Astrocyte of the cerebellum (primary cell): ENCODE results near the gene SFI1.

Source experiments
- DNase-seq: peaks from one replicate; pipeline ENCODE4 v3.0.0-alpha.2; 2011; ENCODE audit warnings: low read depth
- H3K4me3 ChIP-seq: 2 replicates; pipeline ENCODE4 v1.5.1; 2011; ENCODE audit warnings: mild to moderate bottlenecking, low read depth, low read length, moderate library complexity
- in situ Hi-C: cut with HindIII; loops from 2 replicates; pipeline ENCODE4 v1.10.0; 2017; ENCODE audit warnings: low sequenced_read_pairs
- TF ChIP-seq, protein P1 (sequence below): IDR thresholded peaks from 2 replicates; pipeline ENCODE4 v1.5.1; 2012; ENCODE audit warnings: low read length, low read depth, moderate library complexity, mild to moderate bottlenecking; ENCODE audit errors: missing control alignments

Gene SFI1

DNA sequence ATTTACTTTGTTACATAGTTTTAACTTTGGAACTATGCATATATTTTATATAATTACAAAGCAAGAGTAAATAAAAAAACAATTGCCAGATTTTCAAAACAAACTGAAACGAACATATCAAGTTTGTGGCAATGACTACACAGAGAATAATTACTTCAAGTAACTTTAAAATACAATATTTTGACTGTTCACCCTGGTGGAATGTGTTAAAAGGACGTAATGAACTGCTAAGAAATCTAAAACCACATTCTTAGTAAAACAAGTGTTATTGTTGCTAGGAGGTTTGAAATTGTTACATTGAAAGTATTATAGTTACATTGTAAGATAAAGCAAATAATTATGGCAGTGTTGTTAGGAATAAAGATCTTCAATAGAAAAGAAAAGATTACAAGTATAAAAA lies 71.4 kb downstream of the SFI1 start:
- TF ChIP-seq, protein P1, sequence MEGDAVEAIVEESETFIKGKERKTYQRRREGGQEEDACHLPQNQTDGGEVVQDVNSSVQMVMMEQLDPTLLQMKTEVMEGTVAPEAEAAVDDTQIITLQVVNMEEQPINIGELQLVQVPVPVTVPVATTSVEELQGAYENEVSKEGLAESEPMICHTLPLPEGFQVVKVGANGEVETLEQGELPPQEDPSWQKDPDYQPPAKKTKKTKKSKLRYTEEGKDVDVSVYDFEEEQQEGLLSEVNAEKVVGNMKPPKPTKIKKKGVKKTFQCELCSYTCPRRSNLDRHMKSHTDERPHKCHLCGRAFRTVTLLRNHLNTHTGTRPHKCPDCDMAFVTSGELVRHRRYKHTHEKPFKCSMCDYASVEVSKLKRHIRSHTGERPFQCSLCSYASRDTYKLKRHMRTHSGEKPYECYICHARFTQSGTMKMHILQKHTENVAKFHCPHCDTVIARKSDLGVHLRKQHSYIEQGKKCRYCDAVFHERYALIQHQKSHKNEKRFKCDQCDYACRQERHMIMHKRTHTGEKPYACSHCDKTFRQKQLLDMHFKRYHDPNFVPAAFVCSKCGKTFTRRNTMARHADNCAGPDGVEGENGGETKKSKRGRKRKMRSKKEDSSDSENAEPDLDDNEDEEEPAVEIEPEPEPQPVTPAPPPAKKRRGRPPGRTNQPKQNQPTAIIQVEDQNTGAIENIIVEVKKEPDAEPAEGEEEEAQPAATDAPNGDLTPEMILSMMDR, result no peak
- no peak for DNase-seq
- in situ Hi-C loops, result no loop called here
- H3K4me3 ChIP-seq, result no peak overlapping the region

DNA sequence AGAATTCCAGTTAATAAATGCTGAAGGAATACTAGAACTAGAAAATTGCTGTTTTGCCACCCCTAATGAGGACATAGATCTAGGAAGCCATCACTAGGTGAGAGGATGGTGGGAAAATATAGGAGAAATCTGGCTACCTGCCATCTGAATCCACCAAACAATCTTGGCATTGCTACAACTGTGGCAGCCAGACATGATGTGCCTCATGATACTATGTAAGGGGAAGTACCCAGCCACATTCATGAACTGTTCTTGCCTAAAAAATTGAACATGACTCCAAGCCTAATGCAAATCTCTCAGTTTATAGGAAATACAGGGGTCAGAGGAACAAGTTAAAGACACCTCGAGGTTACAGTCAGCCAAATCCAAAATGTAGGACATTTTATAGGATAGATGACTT lies 72.8 kb downstream of the SFI1 start:
- DNase-seq, result no peak
- in situ Hi-C loops, result no loop called here
- no peak overlapping the region for H3K4me3 ChIP-seq
- TF ChIP-seq, protein P1, result no peak

DNA sequence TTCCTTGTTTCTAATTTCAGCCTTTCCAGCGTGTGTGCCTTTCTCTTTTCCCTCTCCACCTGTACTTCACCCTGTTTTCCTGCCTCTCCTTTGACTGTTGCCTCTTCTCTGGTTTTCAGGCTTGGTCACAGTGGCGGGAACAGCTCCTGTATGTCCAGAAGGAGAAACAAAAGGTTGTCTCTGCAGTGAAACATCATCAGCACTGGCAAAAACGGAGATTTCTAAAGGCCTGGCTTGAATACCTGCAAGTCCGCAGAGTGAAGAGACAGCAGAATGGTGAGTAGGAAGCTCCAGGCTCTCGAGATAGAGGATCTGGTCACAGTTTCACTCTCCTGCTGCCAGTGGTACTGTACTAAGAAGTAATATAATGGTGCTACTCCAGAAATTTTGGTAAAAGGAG lies 76.6 kb downstream of the SFI1 start:
- TF ChIP-seq, protein P1, result no peak
- H3K4me3 ChIP-seq, result no peak overlapping the region
- in situ Hi-C loops, result no loop called here
- no peak for DNase-seq

DNA sequence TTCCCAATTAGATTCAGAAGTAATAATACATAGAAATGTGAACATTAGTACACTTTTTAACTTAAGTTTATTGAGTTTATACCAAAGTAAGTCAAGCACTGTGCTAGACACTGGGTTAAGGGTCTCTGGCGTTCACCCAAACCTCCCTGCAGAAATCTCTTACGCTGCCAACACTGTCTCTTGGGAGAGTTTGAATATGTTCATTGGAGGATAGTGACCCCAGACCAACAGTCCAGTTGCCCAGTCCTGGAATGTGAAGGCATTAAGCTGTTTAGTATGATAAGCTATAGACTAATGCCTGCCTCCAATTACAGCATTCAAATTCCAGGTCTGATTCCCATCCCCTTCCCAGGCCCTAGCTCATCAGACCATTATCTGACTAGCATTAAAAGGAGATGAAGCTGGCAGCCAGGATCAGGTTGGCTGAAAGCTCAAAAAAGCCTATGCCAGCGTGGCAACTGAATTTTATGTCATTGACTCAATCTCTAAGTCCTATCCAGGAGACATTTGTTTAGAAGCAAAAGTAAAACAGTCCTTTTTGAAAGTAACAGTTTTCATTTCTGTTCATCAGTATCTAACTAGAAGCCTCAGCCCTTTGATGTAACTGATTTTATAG lies 77.8 kb downstream of the SFI1 start:
- TF ChIP-seq, protein P1, result no peak
- in situ Hi-C loops, result no loop called here
- no peak overlapping the region for H3K4me3 ChIP-seq
- no peak for DNase-seq

DNA sequence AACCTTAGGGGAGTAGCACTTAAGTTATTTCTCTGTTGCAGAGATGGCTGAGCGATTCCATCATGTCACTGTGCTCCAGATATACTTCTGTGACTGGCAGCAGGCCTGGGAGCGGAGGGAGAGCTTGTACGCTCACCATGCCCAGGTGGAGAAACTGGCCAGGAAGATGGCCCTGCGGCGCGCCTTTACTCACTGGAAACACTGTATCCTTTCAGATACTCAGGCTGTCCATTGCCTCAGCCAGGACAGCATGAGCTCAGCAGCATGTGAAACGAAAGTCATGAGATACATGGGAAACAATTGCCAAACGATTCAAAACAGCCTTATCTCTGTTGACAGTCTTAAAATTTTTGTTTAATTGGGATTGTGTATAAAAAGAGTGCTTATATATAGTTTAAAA lies 78.9 kb downstream of the SFI1 start:
- TF ChIP-seq, protein P1, result no peak
- in situ Hi-C loops, result no loop called here
- DNase-seq, result no peak
- H3K4me3 ChIP-seq, result no peak overlapping the region

DNA sequence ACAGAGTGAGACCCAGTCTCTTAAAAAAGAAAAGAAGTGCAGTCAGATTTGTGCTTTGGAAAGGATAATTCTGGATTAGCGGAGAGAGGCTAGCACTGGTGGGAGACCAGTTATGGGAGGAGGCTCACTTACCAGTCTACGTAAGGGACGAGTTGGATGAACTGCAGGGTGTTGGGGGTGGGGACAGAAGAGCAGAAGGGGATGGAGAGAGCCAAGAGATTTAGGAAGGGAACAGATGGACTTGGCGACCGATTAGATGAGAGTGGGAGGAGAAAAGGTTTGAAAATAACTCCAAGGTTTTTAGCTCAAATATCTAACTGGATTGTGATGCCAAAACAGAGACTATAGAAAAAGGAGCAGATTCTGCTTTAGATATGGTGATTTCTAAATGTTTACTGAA lies 81.4 kb downstream of the SFI1 start:
- TF ChIP-seq, protein P1, result no peak
- no peak for DNase-seq
- H3K4me3 ChIP-seq, result no peak overlapping the region
- in situ Hi-C loops, result no loop called here
